GM19193 (cell line): ENCODE results near the gene E2F3.

Experiments used
- POLR2A ChIP-seq: IDR thresholded peaks from 4 replicates; pipeline ENCODE4 v1.6.1; 2011; ENCODE audit not compliant: insufficient read depth, insufficient read length; ENCODE audit errors: extremely low read depth

E2F3 gene

DNA sequence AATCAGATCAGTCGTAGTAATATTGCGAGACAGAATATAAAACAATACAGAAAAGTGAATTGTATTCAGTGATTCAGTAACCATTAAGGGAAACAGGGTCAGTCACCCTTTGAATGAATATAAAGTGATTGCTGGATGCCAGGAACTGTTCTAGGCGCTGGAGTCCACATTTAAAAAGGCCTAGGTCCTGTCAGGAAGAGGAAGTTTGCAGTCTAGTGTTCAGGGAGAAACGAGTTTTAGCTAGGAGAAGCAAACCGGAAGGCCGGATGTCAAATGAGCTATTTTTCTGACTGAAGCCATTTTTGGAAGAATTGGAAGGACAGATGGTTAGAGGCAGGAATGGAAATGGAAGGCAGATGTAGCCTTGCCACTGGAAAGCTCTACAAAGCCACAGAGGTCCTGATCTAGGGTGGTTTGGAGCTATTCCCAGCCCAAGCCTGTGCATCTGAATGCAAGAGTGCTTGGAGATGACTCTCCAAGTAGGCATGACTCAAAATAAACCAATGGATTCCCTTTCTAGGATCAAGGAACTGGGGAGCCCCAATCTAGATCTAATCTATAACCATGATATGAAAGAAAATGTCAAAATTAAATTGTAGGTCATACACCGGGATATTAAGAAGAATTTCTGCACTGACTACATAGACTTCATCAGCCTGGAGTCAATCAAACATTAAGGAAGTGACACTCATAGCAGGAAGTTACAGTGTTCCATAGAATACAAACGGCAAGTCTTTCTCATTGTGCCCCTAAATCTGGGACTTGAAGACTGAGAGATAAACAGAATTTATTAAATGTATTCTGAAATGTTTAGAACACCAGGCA, 95.7 kb downstream of the E2F3 start:
- TF ChIP-seq POLR2A = no peak

DNA sequence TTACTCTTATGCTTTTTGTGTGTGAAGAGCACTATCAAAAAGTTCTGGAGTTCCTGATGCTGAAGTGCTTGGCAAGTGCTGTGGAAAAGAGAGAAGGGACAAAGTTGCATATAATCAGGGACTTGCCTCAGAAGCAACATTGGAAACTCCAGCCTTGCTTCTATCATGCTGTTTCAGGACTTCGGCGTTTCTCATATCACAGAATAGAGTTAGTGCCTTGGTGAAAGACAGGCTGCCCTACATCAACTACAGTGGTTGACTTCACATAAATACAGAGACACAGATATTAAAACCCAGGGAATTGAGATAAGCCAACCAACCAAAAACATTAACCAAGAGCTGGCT, 96.3 kb downstream of the E2F3 start:
- no peak for TF ChIP-seq POLR2A

DNA sequence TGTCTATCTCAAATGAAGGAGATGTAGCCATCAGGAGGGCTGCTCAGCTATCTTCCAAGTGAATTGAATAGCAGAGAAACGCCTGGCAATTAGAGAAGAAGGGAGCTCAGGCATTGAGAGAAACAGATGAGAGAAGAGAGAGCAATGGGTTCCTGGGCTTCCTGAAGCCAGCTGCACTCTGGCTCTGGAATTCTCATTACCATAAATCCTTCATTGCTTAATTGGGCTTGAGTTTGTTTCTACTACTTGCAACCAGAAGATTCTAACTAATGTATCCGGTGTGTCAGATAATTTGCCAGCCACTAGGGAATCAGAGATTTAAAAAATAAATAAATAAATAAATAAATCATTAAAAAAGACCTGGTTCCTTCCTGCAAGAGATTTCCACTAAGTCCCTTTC, 107.5 kb downstream of the E2F3 start:
- no peak for TF ChIP-seq POLR2A

DNA sequence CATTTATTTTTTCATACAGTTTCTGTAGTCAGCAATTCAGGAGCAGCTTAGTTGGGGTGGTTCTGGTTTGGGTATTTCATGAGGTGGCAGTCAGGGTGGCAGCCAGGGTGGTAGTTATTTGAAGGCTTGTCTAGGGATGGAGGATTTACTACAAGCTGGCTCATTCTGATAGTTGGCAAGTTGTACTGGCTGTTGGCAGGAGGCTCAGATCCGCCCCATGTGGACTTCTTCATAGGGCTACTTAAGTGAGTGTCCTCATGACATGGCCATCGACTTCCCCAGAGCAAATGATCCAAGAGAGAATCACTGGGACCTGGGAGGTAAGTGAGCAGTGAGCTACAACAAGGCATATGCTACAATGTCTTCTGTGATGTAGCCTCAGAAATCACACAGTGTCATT, 110.2 kb downstream of the E2F3 start:
- no peak for TF ChIP-seq POLR2A

DNA sequence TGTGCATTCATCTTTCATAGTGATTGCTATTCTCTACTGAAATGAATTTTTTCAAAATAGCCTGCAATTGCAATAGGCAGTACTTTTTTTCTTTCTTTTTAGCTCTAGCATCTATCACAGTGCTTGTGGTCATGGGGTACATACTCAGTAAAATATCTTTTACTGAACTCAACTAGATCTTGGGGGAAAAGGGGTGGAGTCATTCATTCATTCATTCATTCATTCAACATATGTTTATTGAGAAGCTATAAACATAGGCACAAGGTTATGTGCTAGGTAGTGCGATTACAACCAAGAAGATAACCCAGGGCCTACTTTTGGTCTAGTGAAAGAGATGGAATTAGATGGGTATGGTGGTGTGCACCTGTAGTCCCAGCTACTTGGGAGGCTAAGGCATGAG, 131.2 kb downstream of the E2F3 start:
- no peak for TF ChIP-seq POLR2A

DNA sequence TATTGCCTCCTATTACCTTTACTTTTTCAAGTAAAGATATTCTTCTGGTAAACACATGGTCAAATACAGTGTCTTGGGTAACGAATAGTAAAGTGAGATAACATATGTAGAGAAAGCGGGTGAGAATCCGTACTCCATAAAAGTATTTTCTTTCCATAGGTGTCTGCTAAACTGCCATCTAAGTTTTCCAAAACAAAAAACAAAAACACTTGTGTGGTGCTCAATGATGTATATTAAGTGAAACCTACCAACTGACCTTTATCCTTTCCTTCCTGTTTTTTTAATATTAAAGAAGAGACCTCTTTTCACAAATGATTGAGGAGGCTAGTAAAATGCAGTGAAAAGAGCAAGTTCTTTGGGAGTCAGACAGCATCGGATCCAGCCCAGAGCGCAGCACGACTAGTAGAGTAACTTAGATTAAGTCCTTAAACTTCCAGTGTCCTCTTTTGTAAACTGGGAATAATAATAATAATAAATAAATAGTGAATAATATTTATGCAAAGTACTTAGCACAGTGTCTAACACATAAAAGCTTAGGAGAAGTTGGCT, 132.1 kb downstream of the E2F3 start:
- no peak for TF ChIP-seq POLR2A

DNA sequence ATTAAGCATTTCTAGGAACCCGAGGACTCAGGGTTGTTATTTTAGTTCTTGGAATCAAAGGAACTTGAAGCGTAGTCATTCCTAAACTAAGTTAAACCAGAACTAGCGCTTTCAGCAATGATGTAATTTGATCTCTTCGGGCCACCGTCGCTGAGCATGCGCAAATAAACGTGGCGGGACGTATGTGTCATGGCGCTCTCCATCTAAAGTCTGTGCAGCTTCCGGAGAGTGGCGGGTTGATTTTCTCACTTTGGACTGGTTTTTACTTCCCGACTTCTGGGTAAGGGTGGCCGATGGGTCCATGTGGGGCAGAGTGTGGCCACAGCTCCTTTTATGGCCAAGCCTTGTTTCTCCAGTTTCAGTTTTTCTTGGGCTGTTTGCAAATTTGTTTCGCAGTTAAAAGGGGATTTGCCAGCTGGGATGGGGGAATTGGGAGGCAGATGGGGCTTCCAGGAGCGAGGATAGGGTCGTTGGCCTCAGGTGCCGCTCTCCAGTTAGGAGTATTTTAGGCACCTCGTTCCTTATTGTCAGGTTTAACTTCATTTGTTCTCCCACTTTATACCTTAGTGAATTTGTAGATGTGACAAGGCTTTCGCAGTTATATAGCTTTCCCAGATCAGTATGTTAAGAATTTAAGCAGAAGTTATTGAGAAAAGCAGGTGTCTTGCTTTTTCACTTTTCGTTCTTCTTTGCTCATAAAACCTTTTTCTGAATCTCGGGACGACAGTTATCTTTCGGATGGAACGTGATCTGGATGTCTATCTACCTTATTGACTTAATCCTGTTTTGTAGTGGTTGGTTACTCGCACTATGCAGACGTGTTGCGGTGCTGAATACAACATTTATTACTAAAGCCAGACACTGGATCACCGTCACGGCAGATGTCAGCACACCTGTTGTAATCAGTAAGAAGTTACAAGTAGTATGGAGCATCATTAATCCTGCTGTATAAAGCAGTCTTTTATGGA, 132.9 kb downstream of the E2F3 start, which contains the start of gene CDKAL1:
Gene CDKAL1 (plus strand): TSS at position 163 of the 968 bp plus-strand sequence. CDS start 11,894 bp downstream, outside the sequence.
- TF ChIP-seq POLR2A = peak; percentile 80

DNA sequence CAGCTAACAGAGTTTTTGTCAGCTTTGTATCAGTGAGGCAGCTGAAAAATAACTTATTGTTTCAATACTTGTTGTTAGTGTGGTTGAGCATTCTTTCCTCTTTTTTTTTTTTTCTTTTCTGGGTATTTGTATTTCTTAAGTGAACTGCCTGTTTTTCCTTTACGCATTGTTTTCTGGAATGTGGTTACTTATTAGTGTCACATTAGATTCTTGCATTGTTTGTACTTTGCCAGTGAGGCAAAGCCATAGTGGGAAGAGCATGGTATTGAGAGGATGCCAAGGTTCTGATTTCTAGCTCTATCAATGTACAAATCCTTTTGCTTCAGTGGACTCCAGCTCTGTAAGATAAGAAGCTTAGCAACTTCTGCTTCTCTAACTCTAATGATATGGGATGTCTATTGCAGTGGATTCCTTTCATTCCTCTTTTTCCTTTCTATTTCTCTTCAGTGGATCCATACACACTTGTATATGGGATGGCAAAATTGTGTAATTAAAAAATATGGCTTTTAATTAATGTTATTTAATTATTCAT, 136.5 kb downstream of the E2F3 start:
- no peak for TF ChIP-seq POLR2A

DNA sequence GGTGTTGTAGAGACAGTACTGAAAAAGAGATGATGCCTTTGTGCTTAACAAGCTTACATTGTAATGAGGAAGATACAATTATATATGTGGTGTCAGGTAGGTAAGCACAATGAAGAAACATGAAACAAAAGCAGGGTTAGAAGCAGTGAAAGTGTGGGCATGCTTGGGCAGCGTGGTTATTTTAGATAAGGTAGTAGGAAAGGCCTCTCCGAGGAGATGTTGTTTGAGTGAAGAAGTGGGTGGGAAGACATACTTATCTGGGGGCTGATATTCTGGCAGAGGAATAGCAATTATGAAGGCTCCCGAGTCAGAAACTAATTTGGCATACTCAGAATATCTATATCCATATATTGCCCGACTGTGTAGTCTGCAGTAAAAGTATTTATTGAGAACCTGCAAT, 137.2 kb downstream of the E2F3 start:
- no peak for TF ChIP-seq POLR2A

DNA sequence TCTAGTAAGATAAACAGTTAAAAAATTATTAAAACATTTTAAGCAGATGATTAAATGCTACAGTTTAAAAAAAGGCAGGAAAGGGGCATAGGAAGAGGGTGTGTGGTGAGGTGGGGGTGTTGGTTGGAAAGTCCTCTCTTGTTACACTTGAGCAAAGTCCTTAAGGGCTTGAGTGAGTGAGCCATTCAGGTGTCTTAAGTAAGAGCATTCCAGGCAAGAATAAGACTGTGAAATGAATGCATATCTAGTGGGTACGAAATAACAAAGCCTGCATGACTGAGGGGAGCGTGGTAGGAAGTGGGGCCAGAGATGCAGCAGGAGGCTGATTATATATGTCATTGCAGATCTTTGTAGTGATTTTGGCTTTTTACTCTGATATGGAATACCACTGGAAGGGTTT, 137.7 kb downstream of the E2F3 start:
- TF ChIP-seq POLR2A = no peak

DNA sequence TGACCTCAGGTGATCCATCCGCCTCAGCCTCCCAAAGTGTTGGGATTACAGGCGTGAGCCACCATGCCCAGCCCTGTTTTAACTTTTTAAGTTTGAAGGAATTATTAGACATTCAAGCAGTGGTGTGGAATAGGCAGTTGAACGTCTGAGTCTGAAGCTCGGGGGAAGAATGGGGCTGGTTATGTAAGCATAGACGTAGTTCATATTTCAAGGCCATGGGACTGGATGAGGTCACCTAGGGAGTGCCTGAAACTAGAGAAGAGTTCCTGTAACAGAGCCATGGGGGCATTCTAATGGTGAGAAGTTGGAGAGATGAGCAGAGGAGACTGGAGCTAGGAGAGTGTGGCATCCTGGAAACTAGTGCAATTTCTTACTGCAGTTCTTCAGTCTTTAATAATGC, 139.0 kb downstream of the E2F3 start:
- TF ChIP-seq POLR2A = no peak

DNA sequence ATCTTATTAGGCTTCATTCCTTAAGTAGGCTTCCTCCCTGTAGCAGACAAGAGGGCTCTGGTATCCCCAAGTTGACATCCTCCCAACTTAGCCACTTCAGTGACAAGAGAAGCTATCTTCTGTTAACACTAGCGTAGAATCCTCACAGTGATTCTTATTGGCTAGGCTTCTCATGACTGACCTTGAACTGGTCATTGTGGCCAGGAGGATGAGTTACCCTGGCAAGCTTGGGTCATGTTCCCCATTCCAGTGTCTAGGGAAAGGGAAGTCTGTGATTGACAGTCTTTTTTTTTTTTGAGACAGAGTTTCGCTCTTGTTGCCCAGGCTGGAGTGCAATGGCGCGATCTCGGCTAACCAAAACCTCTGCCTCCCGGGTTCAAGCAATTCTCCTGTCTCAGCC, 139.7 kb downstream of the E2F3 start:
- TF ChIP-seq POLR2A = no peak

DNA sequence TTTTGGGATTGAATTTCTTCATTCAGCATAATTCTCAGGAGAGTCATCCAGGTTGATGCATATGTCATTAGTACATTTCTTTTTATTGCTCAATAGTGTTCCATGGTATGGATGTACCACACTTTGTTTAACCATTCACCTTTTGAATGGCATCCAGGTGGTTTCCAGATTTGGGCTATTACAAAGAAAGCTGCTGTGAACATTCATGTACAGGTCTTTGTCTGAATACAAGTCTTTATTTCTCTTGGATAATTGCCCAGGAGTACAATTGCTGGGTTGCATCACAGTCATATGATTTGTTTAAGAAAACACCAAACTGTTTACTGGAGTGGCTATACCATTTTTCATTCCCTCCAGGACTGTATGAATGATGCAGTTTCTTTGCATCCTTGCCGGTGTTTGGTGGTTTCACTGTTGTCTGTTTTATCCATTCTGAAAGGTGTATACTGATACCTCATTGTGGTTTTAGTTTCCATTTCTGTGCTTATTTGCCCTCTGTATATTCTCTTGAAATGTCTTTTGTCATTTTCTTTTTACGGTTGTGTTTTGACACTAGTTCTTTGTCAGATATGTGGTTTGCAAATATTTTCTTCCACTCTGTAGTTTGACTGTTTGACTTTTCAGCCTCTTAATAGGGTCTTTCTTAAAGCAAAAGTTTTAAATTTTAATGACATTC, 141.4 kb downstream of the E2F3 start:
- no peak for TF ChIP-seq POLR2A
